Measurements from ENCODE around the gene TIAM2.

The TIAM2 gene

DNA sequence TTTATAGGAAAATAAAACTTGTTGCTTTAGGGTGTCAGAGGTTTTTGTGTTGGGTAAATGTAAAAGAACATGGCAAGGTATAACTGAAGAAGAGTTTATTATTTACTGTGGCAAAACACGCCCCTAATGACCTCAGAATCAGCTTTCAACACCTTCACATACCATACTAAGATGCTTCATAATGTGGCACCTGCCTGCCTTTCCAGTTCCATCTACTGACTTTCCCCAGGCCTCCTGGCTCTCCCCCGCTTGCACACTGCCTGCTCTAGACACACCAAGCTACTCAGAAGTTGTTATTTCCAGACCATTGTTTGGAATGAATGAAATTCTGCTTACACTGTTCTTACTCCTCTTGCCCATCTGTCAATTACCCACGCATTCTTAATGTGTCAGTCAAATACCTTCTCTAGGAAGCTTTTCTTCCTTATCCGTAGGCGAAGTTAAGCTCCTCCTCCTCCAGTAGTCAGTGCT, 1.8 kb downstream of the TIAM2 start:
- peaks cover 7% of the 10 kb centered on the region for H3K4me1 ChIP-seq (ENCODE audit: insufficient read depth, low read length, severe bottlenecking)
- H2AFZ ChIP-seq (ENCODE audit: low read length): no peak overlapping the region
- no peak overlapping the region for H3K9ac ChIP-seq (ENCODE audit: low read length)
- H3K27ac ChIP-seq (ENCODE audit: low read depth, low read length, poor library complexity, severe bottlenecking): no peak overlapping the region
- no peak overlapping the region for H3K4me2 ChIP-seq (ENCODE audit: low read length)
- no peaks in the 10 kb centered on the region for H3K9me3 ChIP-seq (ENCODE audit: low read length)
- H3K79me2 ChIP-seq (ENCODE audit: insufficient read depth, low read length): no peaks in the 10 kb centered on the region
- H3K27me3 ChIP-seq (ENCODE audit: insufficient read depth, low read length): no peaks in the 10 kb centered on the region
- H3K36me3 ChIP-seq (ENCODE audit: insufficient read depth, low read length): no peaks in the 10 kb centered on the region
- H3K9me2 ChIP-seq (ENCODE audit: low read depth, low read length): no peaks in the 10 kb centered on the region
- no peaks in the 10 kb centered on the region for H3F3A ChIP-seq (ENCODE audit: insufficient read depth, low read length)
- TF ChIP-seq, protein P1, sequence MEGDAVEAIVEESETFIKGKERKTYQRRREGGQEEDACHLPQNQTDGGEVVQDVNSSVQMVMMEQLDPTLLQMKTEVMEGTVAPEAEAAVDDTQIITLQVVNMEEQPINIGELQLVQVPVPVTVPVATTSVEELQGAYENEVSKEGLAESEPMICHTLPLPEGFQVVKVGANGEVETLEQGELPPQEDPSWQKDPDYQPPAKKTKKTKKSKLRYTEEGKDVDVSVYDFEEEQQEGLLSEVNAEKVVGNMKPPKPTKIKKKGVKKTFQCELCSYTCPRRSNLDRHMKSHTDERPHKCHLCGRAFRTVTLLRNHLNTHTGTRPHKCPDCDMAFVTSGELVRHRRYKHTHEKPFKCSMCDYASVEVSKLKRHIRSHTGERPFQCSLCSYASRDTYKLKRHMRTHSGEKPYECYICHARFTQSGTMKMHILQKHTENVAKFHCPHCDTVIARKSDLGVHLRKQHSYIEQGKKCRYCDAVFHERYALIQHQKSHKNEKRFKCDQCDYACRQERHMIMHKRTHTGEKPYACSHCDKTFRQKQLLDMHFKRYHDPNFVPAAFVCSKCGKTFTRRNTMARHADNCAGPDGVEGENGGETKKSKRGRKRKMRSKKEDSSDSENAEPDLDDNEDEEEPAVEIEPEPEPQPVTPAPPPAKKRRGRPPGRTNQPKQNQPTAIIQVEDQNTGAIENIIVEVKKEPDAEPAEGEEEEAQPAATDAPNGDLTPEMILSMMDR (IDR thresholded peaks at IDR 0.05; ENCODE audit: low read length): no peak
- TF ChIP-seq EZH2 (IDR thresholded peaks at IDR 0.05; ENCODE audit: borderline replicate concordance, low read length): no peak
- no peaks in the 10 kb centered on the region for H4K20me1 ChIP-seq (ENCODE audit: insufficient read depth, low read length)
- no peak overlapping the region for H3K4me3 ChIP-seq (ENCODE audit: low read depth, low read length, poor library complexity, severe bottlenecking)

DNA sequence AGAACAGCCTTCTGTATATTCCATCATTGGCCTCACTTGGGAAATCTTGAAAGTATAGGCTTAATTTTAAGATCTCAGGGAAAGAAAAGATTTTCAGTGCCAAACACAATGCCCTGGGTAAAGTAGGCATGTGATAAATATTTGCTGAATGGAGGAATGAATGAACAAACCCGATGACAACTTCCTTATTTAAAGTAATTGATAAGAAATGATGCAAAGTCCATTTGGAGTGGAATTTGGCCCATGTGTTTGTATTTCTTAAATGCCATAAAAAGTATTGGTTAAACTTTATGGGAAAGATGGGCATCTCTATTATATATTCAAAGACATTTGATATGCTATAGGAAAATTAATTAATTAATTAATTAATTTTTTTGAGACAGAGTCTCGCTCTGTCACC, 3.7 kb downstream of the TIAM2 start:
- H3K27ac ChIP-seq (ENCODE audit: low read depth, low read length, poor library complexity, severe bottlenecking): no peak overlapping the region
- H3F3A ChIP-seq (ENCODE audit: insufficient read depth, low read length): no peaks in the 10 kb centered on the region
- no peak overlapping the region for H3K9ac ChIP-seq (ENCODE audit: low read length)
- H3K4me2 ChIP-seq (ENCODE audit: low read length): no peak overlapping the region
- H3K79me2 ChIP-seq (ENCODE audit: insufficient read depth, low read length): no peaks in the 10 kb centered on the region
- H3K9me3 ChIP-seq (ENCODE audit: low read length): no peaks in the 10 kb centered on the region
- no peaks in the 10 kb centered on the region for H3K27me3 ChIP-seq (ENCODE audit: insufficient read depth, low read length)
- peaks cover 7% of the 10 kb centered on the region for H3K4me1 ChIP-seq (ENCODE audit: insufficient read depth, low read length, severe bottlenecking)
- no peaks in the 10 kb centered on the region for H3K36me3 ChIP-seq (ENCODE audit: insufficient read depth, low read length)
- H3K9me2 ChIP-seq (ENCODE audit: low read depth, low read length): no peaks in the 10 kb centered on the region
- TF ChIP-seq, protein P1 (IDR thresholded peaks at IDR 0.05; ENCODE audit: low read length): no peak
- TF ChIP-seq EZH2 (IDR thresholded peaks at IDR 0.05; ENCODE audit: borderline replicate concordance, low read length): no peak
- H2AFZ ChIP-seq (ENCODE audit: low read length): no peak overlapping the region
- no peak overlapping the region for H3K4me3 ChIP-seq (ENCODE audit: low read depth, low read length, poor library complexity, severe bottlenecking)
- H4K20me1 ChIP-seq (ENCODE audit: insufficient read depth, low read length): no peaks in the 10 kb centered on the region

DNA sequence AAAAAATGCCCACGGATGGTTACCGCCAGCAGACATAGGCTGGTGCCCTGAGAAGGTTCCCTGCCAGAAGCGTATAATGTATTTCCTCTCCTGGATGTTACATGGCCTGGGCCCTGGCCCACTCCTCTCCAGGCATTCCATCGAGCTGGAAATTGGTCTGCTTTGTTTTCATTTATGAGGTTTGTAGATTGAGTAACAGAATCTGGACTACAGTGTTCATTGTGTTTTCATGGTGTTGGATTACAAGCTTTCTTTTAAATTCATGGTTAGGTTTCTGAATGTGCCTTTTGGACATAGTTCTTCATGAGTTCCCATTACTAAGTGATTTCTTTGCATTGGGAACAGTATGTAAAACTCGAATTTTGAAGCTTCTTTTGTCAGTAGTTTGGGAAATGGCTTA, 6.4 kb downstream of the TIAM2 start:
- H3K4me3 ChIP-seq (ENCODE audit: low read depth, low read length, poor library complexity, severe bottlenecking): no peak overlapping the region
- H3K36me3 ChIP-seq (ENCODE audit: insufficient read depth, low read length): no peaks in the 10 kb centered on the region
- H3K27ac ChIP-seq (ENCODE audit: low read depth, low read length, poor library complexity, severe bottlenecking): no peak overlapping the region
- H3K9me2 ChIP-seq (ENCODE audit: low read depth, low read length): no peaks in the 10 kb centered on the region
- no peaks in the 10 kb centered on the region for H3K27me3 ChIP-seq (ENCODE audit: insufficient read depth, low read length)
- no peak overlapping the region for H2AFZ ChIP-seq (ENCODE audit: low read length)
- no peaks in the 10 kb centered on the region for H3K79me2 ChIP-seq (ENCODE audit: insufficient read depth, low read length)
- no peaks in the 10 kb centered on the region for H4K20me1 ChIP-seq (ENCODE audit: insufficient read depth, low read length)
- no peak for TF ChIP-seq EZH2 (IDR thresholded peaks at IDR 0.05; ENCODE audit: borderline replicate concordance, low read length)
- no peak overlapping the region for H3K4me2 ChIP-seq (ENCODE audit: low read length)
- no peaks in the 10 kb centered on the region for H3F3A ChIP-seq (ENCODE audit: insufficient read depth, low read length)
- no peaks in the 10 kb centered on the region for H3K4me1 ChIP-seq (ENCODE audit: insufficient read depth, low read length, severe bottlenecking)
- no peaks in the 10 kb centered on the region for H3K9me3 ChIP-seq (ENCODE audit: low read length)
- H3K9ac ChIP-seq (ENCODE audit: low read length): no peak overlapping the region

DNA sequence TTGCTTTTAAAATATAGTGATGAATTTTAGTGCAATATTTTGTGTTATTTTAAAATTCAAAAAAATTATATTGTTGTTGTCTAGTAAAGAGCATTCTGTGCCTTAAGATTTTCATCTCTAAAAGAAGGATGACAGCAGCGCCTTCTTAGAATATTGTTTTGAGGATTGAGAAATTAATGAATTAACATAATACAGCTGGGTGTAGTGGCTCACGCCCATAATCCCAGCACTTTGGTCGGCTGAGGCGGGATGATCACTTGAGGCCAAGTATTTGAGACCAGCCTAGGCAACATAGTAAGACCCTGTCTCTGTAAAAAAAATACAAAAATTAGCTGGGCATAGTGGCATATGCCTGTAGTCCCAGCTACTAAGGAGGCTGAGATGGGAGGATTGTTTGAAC, 6.8 kb downstream of the TIAM2 start:
- Histone ChIP-seq H3K4me2 (ENCODE audit: low read length) (no peak overlapping the region), H3K9me2 (ENCODE audit: low read depth, low read length) (no peaks in the 10 kb centered on the region), H3K27me3 (ENCODE audit: insufficient read depth, low read length) (no peaks in the 10 kb centered on the region), H3K4me1 (ENCODE audit: insufficient read depth, low read length, severe bottlenecking) (no peaks in the 10 kb centered on the region), H3K4me3 (ENCODE audit: low read depth, low read length, poor library complexity, severe bottlenecking) (no peak overlapping the region), H3F3A (ENCODE audit: insufficient read depth, low read length) (no peaks in the 10 kb centered on the region), H3K36me3 (ENCODE audit: insufficient read depth, low read length) (no peaks in the 10 kb centered on the region), H3K27ac (ENCODE audit: low read depth, low read length, poor library complexity, severe bottlenecking) (no peak overlapping the region), H3K9ac (ENCODE audit: low read length) (no peak overlapping the region), H4K20me1 (ENCODE audit: insufficient read depth, low read length) (no peaks in the 10 kb centered on the region), H3K79me2 (ENCODE audit: insufficient read depth, low read length) (no peaks in the 10 kb centered on the region), H2AFZ (ENCODE audit: low read length) (no peak overlapping the region), H3K9me3 (ENCODE audit: low read length) (no peaks in the 10 kb centered on the region)
- TF ChIP-seq, protein P1 (IDR thresholded peaks at IDR 0.05; ENCODE audit: low read length): no peak
- no peak for TF ChIP-seq EZH2 (IDR thresholded peaks at IDR 0.05; ENCODE audit: borderline replicate concordance, low read length)

All from OCI-LY1 (cell line).